NB4 (cell line): Measurements from ENCODE around the gene RIC8B.

Experiments used
- CTCF ChIP-seq: IDR thresholded peaks from one replicate; pipeline ENCODE4 v1.5.1; 2012; ENCODE audit warnings: low read depth, low read length
- MYC ChIP-seq: IDR thresholded peaks from 2 replicates; pipeline ENCODE4 v1.6.1; 2011; ENCODE audit warnings: low read depth, low read length
- POLR2A ChIP-seq: IDR thresholded peaks from 2 replicates; pipeline ENCODE4 v1.6.1; 2011; ENCODE audit warnings: mild to moderate bottlenecking; ENCODE audit not compliant: insufficient read length; ENCODE audit errors: extremely low read depth
- TF ChIP-seq, protein P1 (sequence below): IDR thresholded peaks from 2 replicates; pipeline ENCODE4 v1.6.1; 2011; ENCODE audit warnings: low read depth, low read length

GRCh38 chr12:106901276-106901675 lies 126.8 kb downstream of the RIC8B start:
- TF ChIP-seq CTCF (no peak), POLR2A (no peak), MYC (no peak)
- TF ChIP-seq, protein P1, sequence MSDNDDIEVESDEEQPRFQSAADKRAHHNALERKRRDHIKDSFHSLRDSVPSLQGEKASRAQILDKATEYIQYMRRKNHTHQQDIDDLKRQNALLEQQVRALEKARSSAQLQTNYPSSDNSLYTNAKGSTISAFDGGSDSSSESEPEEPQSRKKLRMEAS = no peak
